Muscle of back (tissue), 13 donors: Measurements from ENCODE around the gene GRHL3. TPM values are rescaled to one million over a fixed set of nuclear protein-coding genes. Genes with fewer than 3 reads are reported as not detected.
"Not testable (repeated sequence)": the region's sequence is repeated elsewhere in the genome, so short reads cannot be mapped to it uniquely, and the experiment has no call there.

ENCODE experiments used
- DNase-seq, 3 donors: peaks; one replicate each; pipeline versions ENCODE4 v3.0.0 to v3.0.0-alpha.2; 2013
- long read RNA-seq, 9 donors: transcript quantifications; one replicate each; lab custom pipeline, GENCODE V29; 2026
- polyA plus RNA-seq, 10 donors: library from polyadenylated mRNA; unstranded; fragments of 120-200 nt; gene quantifications; one replicate each; pipeline ENCODE4 v1.2.1, GENCODE V29; 2013; ENCODE audit not compliant: insufficient read length in 10 of 10

The GRHL3 gene
- polyA plus RNA-seq, result 10 to 100 TPM in 1 of 10 donors, 1 to 10 TPM in 1, under 1 TPM in 6, not detected in 2; 0.08 to 10.4 (median 0.16) TPM
- long read RNA-seq, donor 1, result 0 reads
- long read RNA-seq, donor 2, result 0 reads
- long read RNA-seq, donor 3, result 0 reads
- long read RNA-seq, donor 4, result 0 reads
- long read RNA-seq, donor 5, result 0 reads
- long read RNA-seq, donor 6, result 0 reads
- long read RNA-seq, donor 7, result 0 reads
- long read RNA-seq, donor 8, partial matches to known transcripts, result 0 of 1 reads
- long read RNA-seq, donor 8, other reads (novel, unspliced or antisense), result 0 of 1 reads
- long read RNA-seq, donor 9, result 0 reads

GRCh38 chr1:24319312-24319863 is at the start of gene GRHL3:
GRHL3 (plus strand) TSS chr1:24319357; CDS start chr1:24319552, 195 bp downstream.
- DNase-seq, result peak in 1 of 3 donors; percentile 26

DNA sequence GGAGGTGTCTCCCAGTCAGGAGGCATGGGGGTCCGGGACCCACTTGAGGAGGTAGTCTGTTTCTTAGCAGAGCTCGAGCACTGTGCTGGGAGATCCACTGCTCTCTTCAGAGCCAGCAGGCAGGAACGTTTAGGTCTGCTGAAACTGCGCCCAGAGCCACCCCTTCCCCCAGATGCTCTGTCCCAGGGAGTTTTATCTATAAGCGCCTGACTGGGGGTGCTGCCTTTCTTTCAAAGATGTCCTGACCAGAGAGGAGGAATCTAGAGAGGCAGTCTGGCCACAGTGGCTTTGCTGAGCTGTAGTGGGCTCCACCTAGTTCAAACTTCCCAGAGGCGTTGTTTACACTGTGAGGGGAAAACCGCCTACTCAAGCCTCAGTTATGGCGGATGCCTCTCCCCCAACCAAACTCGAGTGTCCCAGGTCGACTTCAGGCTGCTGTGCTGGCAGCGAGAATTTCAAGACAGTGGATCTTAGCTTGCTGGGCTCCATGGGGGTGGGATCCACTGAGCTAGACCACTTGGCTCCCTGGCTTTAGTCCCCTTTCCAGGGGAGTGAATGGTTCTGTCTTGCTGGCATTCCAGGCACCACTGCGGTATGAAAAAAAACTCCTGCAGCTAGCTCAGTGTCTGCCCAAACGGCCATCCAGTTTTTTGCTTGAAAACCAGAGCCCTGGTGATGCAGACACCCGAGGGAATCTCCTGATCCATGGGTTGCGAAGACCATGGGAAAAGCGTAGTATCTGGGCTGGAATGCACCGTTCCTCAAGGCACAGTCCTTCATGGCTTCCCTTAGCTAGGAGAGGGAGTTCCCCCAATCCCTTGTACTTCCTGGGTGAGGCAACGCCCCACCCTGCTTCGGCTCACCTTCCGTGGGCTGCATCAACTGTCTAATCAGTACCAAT is 44.7 kb upstream of the GRHL3 start:
- DNase-seq, result not testable (repeated sequence)

DNA sequence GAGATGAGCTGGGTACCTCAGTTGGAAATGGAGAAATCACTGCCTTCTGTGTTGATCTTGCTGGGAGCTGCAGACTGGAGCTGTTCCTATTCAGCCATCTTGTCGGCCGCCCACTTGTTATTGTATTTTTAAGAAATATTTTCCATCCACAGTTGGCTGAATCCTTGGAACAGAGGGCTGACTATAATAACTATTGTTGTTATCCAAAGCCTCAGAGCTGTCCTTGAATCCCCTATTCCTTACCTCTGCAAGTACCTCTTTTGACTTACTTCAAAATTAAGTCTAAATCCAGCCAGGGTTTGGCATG is 44.1 kb upstream of the GRHL3 start:
- no peak for DNase-seq

DNA sequence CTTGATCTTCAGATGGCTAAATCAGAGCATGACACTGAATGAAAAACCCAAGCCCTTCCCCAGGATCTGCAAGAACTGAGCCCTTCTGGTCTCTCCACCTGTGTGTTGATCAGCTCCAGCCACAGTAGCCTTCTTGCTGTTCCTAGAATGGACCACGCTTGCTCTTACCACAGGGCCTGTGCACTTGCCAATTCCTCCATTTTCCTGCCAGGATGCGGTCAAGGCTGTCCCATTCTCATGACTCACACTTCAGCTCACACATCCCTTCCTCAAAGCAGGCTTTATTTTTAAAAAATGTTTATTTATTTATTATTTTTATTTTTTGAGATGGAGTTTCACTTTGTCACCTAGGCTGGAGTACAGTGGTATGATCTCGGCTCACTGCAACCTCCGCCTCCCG is 43.6 kb upstream of the GRHL3 start:
- no peak for DNase-seq

DNA sequence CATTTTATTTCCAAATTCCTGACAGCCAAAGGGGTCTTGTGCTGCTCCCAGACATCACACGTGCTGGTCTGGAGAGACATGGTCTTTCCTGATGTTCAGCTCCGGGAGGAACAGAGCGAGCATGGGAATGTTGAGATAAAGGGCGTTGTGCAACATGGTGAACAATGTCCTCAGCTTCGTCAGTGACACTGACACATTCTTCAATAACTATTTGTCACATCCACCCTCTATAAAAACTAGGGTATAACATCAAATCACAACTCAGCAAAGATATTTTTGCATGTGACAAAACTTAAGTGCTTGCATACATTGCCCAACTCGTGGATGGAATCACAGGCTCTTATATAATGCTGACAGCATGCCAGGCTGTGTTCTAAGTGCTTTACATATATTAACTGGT is 42.4 kb upstream of the GRHL3 start:
- no peak for DNase-seq

GRCh38 chr1:24277420-24278169 is 41.6 kb upstream of the GRHL3 start:
- DNase-seq, result no peak

DNA sequence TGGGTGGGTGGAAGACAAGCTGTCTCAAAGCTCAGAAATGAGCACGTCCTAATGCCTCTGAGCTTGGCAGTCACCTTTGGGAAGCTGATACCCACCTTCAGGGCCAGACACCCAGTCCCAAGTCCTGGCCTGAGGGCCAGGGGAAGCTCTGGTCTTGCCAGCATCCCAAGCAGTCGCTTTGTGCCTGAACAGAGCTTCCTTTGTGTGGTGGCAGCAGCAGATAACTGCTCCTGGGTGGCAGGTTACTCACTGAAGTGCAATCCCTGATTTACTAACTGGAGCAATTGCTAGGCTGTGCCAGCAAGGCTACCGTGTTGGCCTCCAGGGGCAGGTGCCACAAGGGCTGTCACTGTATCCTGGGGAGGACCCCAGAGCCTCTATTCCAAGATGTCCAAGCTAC is 40.4 kb upstream of the GRHL3 start:
- no peak for DNase-seq

GRCh38 chr1:24279590-24280232 is 39.4 kb upstream of the GRHL3 start:
- no peak for DNase-seq

GRCh38 chr1:24281591-24281990 is 37.6 kb upstream of the GRHL3 start:
- DNase-seq, result no peak

DNA sequence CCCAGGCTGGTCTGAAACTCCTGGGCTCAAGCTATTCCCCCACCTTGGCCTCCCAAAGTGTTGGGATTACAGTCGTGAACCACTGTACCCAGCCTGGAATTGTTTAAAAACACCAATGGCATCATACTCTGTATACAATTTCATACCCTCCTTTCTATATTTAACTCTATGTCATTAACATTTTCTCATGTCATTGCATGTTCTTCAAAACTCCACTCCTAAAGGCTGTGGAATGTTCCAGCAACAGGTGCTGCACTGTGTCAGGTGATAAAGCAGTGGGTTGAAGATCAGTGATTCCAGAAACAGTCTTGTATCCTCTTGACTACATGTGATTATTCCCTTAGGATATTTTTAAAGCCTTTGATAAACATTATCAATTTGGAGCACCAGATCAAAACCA is 36.7 kb upstream of the GRHL3 start:
- DNase-seq, result no peak

DNA sequence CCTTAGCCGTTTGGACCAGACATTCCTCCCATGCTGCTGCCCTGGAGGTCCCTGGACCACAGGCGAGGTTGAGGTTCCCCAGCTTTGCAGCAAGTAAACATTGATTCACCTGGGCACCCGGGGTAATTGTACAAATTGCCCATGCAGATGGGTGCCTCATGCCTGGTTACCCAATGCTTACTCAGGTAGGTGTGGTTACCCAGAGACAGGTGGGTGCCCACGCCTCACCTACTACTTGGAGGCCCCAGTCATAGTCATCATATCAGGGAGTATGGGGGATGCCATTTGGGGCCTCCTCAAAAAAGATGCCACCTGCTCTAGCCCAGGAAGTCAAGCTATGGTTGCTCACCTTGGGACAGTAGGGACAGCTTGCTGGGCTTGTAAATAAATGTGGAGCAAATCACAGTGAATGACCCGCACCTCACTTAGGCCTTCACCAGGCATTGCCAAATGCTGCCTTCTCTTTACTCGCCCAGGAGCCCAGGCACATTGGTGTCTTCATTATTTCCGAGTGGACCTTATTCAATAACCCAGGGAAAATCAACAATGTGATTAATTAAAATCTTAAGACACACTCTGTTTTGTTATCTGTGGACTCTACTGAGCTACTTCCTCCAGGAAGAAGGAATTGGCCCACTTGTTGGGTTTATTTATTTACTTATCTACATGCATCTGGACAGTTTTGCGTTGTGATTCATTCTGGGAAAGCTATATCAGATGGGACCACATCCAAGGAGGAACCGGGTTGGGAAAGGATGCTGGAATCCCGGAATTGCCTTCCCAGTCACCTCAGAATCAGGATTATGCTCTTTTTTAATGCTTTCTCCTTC is 35.6 kb upstream of the GRHL3 start:
- DNase-seq, result peak in 1 of 3 donors; percentile 30

DNA sequence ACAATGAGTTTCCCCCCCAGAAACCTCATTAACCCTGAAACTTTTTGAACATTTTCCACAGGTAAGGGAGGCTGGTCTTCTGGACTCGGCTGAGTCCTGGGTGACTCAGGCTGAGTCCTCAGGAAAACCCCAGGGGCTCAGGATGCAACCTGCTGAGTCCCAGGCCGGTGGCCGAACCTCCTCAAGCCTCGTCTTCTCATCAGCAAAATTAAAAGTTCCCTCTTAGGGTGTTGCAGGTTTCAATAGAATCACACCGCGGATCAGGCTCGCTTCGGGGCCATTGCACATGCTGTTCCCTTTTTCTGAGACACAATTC is 35.0 kb upstream of the GRHL3 start:
- no peak for DNase-seq

DNA sequence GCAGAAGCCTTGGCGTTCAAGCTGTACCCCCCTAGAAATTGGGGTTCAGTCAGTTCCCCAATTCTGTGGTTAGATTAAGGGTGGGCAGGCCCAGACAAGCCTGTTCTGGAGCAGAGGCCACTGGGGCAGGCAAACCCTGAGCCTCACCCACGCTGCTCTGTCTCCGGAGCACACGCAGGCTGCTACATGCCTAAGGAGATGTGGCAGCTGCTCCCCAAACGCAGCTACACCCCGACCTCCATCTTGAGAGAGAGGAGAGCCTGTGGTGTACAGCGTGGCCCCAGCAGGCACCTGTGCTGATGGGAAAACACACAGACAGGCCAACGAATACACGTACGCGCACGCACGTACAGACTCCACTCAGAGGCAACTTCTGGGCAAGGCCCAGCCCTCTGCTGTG is 33.9 kb upstream of the GRHL3 start:
- DNase-seq, result no peak

- no peak for DNase-seq
Observed at GRCh38 chr1:24286246-24287010, 32.7 kb upstream of the GRHL3 start.

- not testable (repeated sequence) for DNase-seq
Observed at GRCh38 chr1:24287779-24288178, 31.4 kb upstream of the GRHL3 start.

DNA sequence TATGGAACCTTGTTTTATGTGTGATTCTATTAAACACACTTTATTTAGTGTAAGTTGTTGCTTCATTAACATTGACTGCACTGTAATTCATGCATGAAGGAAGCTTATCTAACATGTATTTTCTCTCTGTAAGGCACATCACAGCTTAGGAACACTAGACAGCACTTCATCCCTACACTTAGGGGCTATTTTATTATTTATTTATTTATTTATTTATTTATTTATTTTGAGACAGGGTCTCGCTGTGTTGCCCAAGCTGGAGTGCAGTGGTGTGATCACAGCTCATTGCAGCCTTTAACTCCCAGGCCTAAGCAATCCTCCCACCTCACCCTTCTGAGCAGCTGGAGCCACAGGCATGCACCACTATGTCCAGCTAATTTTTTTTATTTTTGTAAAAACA is 30.7 kb upstream of the GRHL3 start:
- no peak for DNase-seq

DNA sequence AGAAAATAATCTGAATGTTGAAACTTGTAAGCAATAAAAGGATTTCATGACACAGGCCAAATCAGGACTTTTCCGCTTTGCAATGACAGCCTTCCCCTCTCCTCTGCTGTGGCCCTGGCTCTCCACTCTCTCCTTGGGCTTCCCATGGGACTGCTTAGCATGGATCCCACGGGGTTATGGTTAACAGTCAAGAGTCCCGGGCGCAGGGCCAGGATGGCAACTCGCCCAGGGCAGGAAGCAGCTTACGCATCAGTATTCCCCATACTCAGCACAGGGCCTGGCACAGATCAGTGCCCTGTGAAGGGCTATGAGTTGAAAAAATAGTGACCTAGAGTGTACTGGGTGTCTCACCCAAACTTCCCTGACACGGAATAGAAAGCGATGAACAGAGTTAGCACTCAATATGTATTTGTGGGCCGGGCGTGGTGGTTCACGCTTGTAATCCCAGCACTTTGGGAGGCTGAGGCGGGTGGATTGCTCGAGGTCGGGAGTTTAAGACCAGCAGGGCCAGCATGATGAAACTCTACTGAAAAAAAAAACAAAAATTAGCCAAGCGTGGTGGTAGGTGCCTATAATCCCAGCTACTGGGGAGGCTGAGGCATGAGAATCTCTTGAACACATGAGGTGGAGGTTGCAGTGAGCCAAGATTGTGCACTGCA is 29.1 kb upstream of the GRHL3 start:
- peak; percentile 29 to 72 (median 29) for DNase-seq

DNA sequence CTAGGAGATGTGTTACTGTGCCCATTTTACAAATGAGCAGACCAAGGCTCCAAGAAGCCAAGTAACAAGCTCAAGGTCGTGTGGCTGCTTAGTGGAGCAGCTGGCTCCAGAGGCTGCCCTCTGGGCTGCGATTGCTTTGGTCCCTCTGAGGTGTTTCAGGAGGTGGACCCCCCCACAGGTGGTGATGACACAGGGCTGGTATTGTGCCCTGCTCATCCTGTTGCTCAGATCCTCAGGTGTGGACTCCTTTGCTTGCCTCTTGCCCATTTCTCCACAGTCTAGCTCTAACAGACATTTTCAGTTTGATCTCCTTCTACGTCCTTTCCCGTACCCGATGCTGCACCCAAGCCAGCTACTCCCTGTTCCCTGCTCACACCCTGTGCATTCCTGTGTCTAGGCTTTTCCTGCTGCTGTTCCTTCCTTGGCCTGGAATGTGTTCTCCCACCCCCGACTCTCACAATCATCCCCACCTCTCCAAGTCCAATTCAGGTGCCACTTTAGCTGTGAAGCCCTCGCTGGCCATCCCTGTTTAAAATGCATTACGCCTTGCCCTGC is 28.1 kb upstream of the GRHL3 start:
- DNase-seq, result no peak

DNA sequence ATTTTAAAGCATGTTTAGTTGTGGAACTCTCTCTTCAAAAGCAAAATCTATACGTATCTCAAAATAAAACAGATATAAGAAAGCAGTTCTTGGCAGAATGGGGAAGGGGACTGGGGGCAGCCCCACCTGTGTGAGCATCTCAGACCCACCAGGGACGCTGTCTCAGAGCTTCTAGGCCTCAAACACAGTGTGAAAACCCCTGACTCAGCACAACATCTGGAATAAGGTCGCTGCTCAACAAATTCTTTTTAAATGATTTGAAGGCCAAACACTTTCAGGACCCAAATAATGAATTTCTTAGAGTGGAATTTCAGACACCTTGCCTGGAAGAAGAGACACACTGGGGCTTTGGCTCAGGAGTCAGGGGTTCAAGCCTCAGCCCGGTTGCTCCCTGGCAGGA is 27.1 kb upstream of the GRHL3 start:
- DNase-seq, result no peak
